SK-N-SH (cell line): ENCODE results near the gene ZNF441. TPM values are rescaled to one million over a fixed set of nuclear protein-coding genes. Genes with fewer than 3 reads are reported as not detected.

ENCODE experiments used
- CTCF ChIA-PET: fragments of 300-600, 350-600 bp; formaldehyde crosslinking; extraction: SDS; loops from one replicate; lab custom pipeline; 2021; lab: Yijun Ruan, JAX
- POLR2A ChIA-PET: fragments of 350-600 bp; sonication (Branson Sonifier 250); formaldehyde crosslinking; extraction: SDS; loops from one replicate; lab custom pipeline; 2020; ENCODE audit warnings: antibody characterized with exemption, inconsistent platforms; lab: Yijun Ruan, JAX
- DNase-seq: peaks from one replicate; pipeline ENCODE4 v3.0.0; 2012
- H2AFZ ChIP-seq: fragments of 200-600 bp; sonication (generic); 2 replicates; pipeline ENCODE4 v1.8.1; 2016; ENCODE audit warnings: antibody characterized with exemption, mild to moderate bottlenecking, low read depth
- H3F3A ChIP-seq: fragments of 200-600 bp; sonication (generic); replicated peaks from 2 replicates; pipeline ENCODE3; 2016; ENCODE audit warnings: antibody characterized with exemption, mild to moderate bottlenecking; ENCODE audit not compliant: insufficient read depth
- H3K27ac ChIP-seq, 2 experiments: fragments of 200-500 bp in 1 of 2; fragments of 200-600 bp in 1 of 2; sonication (Bioruptor generic) in 1 of 2; sonication (generic), shearing (Covaris generic) in 1 of 2; 2 replicates each; pipeline versions ENCODE4 v1.5.1 to v1.6.1; 2014 to 2016; ENCODE audit warnings: low read depth in 2 of 2, inconsistent platforms in 1 of 2, low read length in 1 of 2, mild to moderate bottlenecking in 1 of 2, mixed read lengths in 1 of 2
- H3K27me3 ChIP-seq: fragments of 200-600 bp; sonication (generic), shearing (Covaris generic); 2 replicates; pipeline ENCODE4 v1.6.1; 2016; ENCODE audit warnings: mixed run types; ENCODE audit not compliant: insufficient read depth
- H3K36me3 ChIP-seq, 2 experiments: fragments of 200-500 bp in 1 of 2; fragments of 200-600 bp in 1 of 2; sonication (Bioruptor generic) in 1 of 2; sonication (generic) in 1 of 2; replicated peaks in 1 of 2; 2 replicates each; pipeline versions ENCODE3 to v1.5.1; 2014 to 2016; ENCODE audit warnings: low read length in 1 of 2, mild to moderate bottlenecking in 1 of 2; ENCODE audit not compliant: insufficient read depth in 2 of 2, control insufficient read depth in 1 of 2
- H3K4me1 ChIP-seq, 2 experiments: fragments of 200-500 bp in 1 of 2; fragments of 200-600 bp in 1 of 2; sonication (Bioruptor generic) in 1 of 2; sonication (generic), shearing (Covaris generic) in 1 of 2; 2 replicates each; pipeline versions ENCODE4 v1.5.1 to v1.6.1; 2014 to 2016; ENCODE audit warnings: low read depth in 1 of 2, low read length in 1 of 2, mixed run types in 1 of 2; ENCODE audit not compliant: insufficient read depth in 2 of 2, control insufficient read depth in 1 of 2
- H3K4me2 ChIP-seq: fragments of 200-600 bp; sonication (generic), shearing (Covaris generic); 2 replicates; pipeline ENCODE4 v1.6.1; 2017; ENCODE audit warnings: mixed run types
- H3K4me3 ChIP-seq, 2 experiments: fragments of 200-500 bp in 1 of 2; fragments of 200-600 bp in 1 of 2; sonication (Bioruptor generic) in 1 of 2; sonication (generic), shearing (Covaris generic) in 1 of 2; 2 replicates each; pipeline versions ENCODE4 v1.5.1 to v1.8.1; 2014 to 2016; ENCODE audit warnings: low read depth in 2 of 2, inconsistent platforms in 1 of 2, low read length in 1 of 2, mild to moderate bottlenecking in 1 of 2, mixed read lengths in 1 of 2, moderate library complexity in 1 of 2
- H3K79me2 ChIP-seq: fragments of 200-600 bp; sonication (generic); 2 replicates; pipeline ENCODE4 v1.8.1; 2017; ENCODE audit warnings: mild to moderate bottlenecking; ENCODE audit not compliant: insufficient read depth
- H3K9ac ChIP-seq: fragments of 200-600 bp; sonication (generic); 2 replicates; pipeline ENCODE4 v1.6.1; 2017; ENCODE audit warnings: mixed run types
- H3K9me2 ChIP-seq: fragments of 200-600 bp; sonication (generic); 2 replicates; pipeline ENCODE4 v1.6.1; 2017; ENCODE audit warnings: mixed run types
- H3K9me3 ChIP-seq: fragments of 200-600 bp; sonication (generic); 2 replicates; pipeline ENCODE4 v1.6.1; 2017; ENCODE audit warnings: mixed run types, mild to moderate bottlenecking, moderate library complexity
- H4K20me1 ChIP-seq: fragments of 200-600 bp; sonication (generic); 2 replicates; pipeline ENCODE4 v1.6.1; 2017; ENCODE audit warnings: mild to moderate bottlenecking, mixed run types; ENCODE audit not compliant: insufficient read depth
- CHD2 ChIP-seq: fragments of 150-350 bp; IDR thresholded peaks from 2 replicates; pipeline ENCODE4 v1.6.1; 2018; ENCODE audit warnings: low read length; ENCODE audit not compliant: partially characterized antibody
- EP300 ChIP-seq, 2 experiments: IDR thresholded peaks; 2 replicates each; pipeline versions ENCODE4 v1.4.0 to v1.6.1; 2012; ENCODE audit warnings: borderline replicate concordance in 1 of 2, low read depth in 1 of 2, low read length in 1 of 2
- FOSL2 ChIP-seq: IDR thresholded peaks from 2 replicates; pipeline ENCODE4 v1.4.0; 2012; ENCODE audit warnings: low read depth, mild to moderate bottlenecking, moderate library complexity, borderline replicate concordance
- GABPA ChIP-seq: IDR thresholded peaks from 2 replicates; pipeline ENCODE4 v1.4.0; 2012; ENCODE audit warnings: low read depth, mild to moderate bottlenecking
- NFIC ChIP-seq: IDR thresholded peaks from 2 replicates; pipeline ENCODE4 v1.4.0; 2012; ENCODE audit warnings: borderline replicate concordance
- POLR2AphosphoS5 ChIP-seq: IDR thresholded peaks from 2 replicates; pipeline ENCODE4 v1.6.1; 2012; ENCODE audit warnings: low read depth, low read length
- RAD21 ChIP-seq: IDR thresholded peaks from 2 replicates; pipeline ENCODE4 v1.6.1; 2012; ENCODE audit warnings: mild to moderate bottlenecking, low read length
- RFX5 ChIP-seq: IDR thresholded peaks from 2 replicates; pipeline ENCODE4 v1.6.1; 2012; ENCODE audit warnings: mild to moderate bottlenecking, improper control_type of control experiment, low read length
- YY1 ChIP-seq: IDR thresholded peaks from 2 replicates; pipeline ENCODE4 v1.4.0; 2012; ENCODE audit warnings: low read depth, mild to moderate bottlenecking
- WGBS: methylation state at CpG from one replicate; pipeline ENCODE4 v1.1.6; 2017; ENCODE audit warnings: low lambda C conversion rate; 5-methylcytosine and 5-hydroxymethylcytosine counted together
- polyA plus RNA-seq, 3 experiments: library from polyadenylated mRNA; depleted of rRNA; stranded (reverse); fragments of >200 nt; gene quantifications; 2 replicates each; pipeline ENCODE4 v1.2.3, GENCODE V29; 2012
- TF ChIP-seq, protein P1 (sequence below): IDR thresholded peaks from 2 replicates; pipeline ENCODE4 v1.4.0; 2012; ENCODE audit warnings: low read depth, borderline replicate concordance
- TF ChIP-seq, protein P2 (sequence below): IDR thresholded peaks from 2 replicates; pipeline ENCODE4; 2012
- TF ChIP-seq, protein P3 (sequence below): IDR thresholded peaks from 2 replicates; pipeline ENCODE4 v1.4.0; 2012; ENCODE audit warnings: low read depth, borderline replicate concordance

Gene ZNF441
- polyA plus RNA-seq, 1 of the 3 experiments (the other 2 are of a cell fraction), result 3.2 TPM

DNA sequence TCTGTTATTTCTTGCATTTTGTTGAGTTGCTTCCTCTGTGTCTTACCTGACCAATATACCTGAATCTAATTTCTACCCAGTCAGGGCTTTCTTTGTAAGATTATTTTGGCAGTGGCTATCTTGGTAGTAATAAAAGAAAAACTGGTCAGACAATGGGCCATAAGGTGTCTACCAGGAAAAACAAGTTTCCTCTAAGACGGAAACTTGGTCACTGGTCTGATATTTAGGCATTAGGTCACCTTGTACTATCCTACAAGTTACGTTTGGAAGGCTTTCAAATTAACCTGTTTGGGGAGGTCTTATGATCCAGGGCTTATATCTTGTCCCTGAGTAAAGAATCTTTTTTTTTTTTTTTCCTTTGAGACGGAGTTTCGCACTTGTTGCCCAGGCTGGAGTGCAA is 37.2 kb upstream of the ZNF441 start:
- H3K27me3 ChIP-seq, result no peaks in the 10 kb centered on the region
- no peak overlapping the region for H3K27ac ChIP-seq
- no peak for TF ChIP-seq RAD21
- TF ChIP-seq RFX5, result no peak
- no peak for TF ChIP-seq EP300 (IDR thresholded peaks at IDR 0.05; ENCODE audit: borderline replicate concordance in 1 of 2, low read depth in 1 of 2, low read length in 1 of 2)
- no peaks in the 10 kb centered on the region for H4K20me1 ChIP-seq
- no peak overlapping the region for H3K9ac ChIP-seq
- H3F3A ChIP-seq, result peaks cover 5% of the 10 kb centered on the region
- DNase-seq, result no peak
- ChIA-PET POLR2A (no interaction called here), CTCF (no interaction called here)
- peaks cover 77% of the 10 kb centered on the region for H3K79me2 ChIP-seq
- no peaks in the 10 kb centered on the region for H3K4me1 ChIP-seq
- H2AFZ ChIP-seq, result no peak overlapping the region
- WGBS, result 95% methylated on average over 4 of the region's 4 CpGs
- no peaks in the 10 kb centered on the region for H3K9me2 ChIP-seq
- H3K4me3 ChIP-seq, result no peak overlapping the region
- H3K4me2 ChIP-seq, result no peak overlapping the region
- no peaks in the 10 kb centered on the region for H3K9me3 ChIP-seq
- peaks cover 3 to 41% of the 10 kb centered on the region in 2 experiments for H3K36me3 ChIP-seq

DNA sequence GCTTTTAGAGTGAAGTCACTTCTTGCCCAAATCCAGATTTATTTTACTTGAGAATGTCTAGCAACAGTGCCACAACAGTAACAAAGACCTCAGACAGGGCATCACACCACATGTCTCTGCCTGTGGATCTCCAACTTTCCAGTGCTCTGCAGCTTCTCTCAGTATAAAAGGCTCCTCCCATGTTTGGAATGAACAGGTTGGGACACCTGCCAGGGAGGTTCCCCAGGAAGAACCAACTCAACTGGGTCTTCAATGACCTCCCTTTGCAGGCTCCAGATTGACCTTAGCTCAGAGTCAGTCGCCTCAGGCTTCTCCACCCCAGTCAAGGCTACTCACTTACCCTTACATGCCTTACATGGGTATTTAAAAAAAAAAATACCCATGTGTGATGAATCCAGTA is 31.4 kb upstream of the ZNF441 start:
- POLR2A ChIA-PET, result no interaction called here
- 95% methylated on average over 1 of the region's 1 CpG for WGBS
- TF ChIP-seq POLR2AphosphoS5, result no peak
- no peak for TF ChIP-seq EP300 (IDR thresholded peaks at IDR 0.05; ENCODE audit: borderline replicate concordance in 1 of 2, low read depth in 1 of 2, low read length in 1 of 2)
- TF ChIP-seq NFIC, result no peak
- TF ChIP-seq, protein P1, sequence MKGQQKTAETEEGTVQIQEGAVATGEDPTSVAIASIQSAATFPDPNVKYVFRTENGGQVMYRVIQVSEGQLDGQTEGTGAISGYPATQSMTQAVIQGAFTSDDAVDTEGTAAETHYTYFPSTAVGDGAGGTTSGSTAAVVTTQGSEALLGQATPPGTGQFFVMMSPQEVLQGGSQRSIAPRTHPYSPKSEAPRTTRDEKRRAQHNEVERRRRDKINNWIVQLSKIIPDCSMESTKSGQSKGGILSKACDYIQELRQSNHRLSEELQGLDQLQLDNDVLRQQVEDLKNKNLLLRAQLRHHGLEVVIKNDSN, result no peak
- TF ChIP-seq YY1, result no peak
- TF ChIP-seq, protein P2, sequence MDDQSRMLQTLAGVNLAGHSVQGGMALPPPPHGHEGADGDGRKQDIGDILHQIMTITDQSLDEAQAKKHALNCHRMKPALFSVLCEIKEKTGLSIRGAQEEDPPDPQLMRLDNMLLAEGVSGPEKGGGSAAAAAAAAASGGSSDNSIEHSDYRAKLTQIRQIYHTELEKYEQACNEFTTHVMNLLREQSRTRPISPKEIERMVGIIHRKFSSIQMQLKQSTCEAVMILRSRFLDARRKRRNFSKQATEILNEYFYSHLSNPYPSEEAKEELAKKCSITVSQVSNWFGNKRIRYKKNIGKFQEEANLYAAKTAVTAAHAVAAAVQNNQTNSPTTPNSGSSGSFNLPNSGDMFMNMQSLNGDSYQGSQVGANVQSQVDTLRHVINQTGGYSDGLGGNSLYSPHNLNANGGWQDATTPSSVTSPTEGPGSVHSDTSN, result no peak
- no peak for TF ChIP-seq CHD2
- TF ChIP-seq, protein P3, sequence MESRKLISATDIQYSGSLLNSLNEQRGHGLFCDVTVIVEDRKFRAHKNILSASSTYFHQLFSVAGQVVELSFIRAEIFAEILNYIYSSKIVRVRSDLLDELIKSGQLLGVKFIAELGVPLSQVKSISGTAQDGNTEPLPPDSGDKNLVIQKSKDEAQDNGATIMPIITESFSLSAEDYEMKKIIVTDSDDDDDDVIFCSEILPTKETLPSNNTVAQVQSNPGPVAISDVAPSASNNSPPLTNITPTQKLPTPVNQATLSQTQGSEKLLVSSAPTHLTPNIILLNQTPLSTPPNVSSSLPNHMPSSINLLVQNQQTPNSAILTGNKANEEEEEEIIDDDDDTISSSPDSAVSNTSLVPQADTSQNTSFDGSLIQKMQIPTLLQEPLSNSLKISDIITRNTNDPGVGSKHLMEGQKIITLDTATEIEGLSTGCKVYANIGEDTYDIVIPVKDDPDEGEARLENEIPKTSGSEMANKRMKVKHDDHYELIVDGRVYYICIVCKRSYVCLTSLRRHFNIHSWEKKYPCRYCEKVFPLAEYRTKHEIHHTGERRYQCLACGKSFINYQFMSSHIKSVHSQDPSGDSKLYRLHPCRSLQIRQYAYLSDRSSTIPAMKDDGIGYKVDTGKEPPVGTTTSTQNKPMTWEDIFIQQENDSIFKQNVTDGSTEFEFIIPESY, result no peak
- no peak for TF ChIP-seq GABPA
- TF ChIP-seq FOSL2, result no peak

More for the DNA sequence above, 31.4 kb upstream of the ZNF441 start:
- Histone ChIP-seq H3K9me3 (no peaks in the 10 kb centered on the region), H3K79me2 (peaks cover 78% of the 10 kb centered on the region), H3K9me2 (no peaks in the 10 kb centered on the region), H4K20me1 (no peaks in the 10 kb centered on the region), H2AFZ (no peak overlapping the region), H3F3A (no peaks in the 10 kb centered on the region), H3K4me2 (no peak overlapping the region), H3K36me3 (peaks cover 0 to 24% of the 10 kb centered on the region in 2 experiments), H3K27me3 (no peaks in the 10 kb centered on the region), H3K4me1 (peaks cover 9 to 13% of the 10 kb centered on the region in 2 experiments; a peak in 2 of 4 replicates), H3K4me3 (no peak overlapping the region), H3K9ac (no peak overlapping the region), H3K27ac (no peak overlapping the region)
- no peak for DNase-seq
- CTCF ChIA-PET, result interaction anchor here (1.5 to 3.0 kb wide), 2 partner anchors 35 to 41 kb away, joined by 5 to 19 read pairs; no protein-coding TSS in a partner anchor
